Testis (tissue), 3 donors: ENCODE data around the gene BHLHA9. TPM values are rescaled to one million over a fixed set of nuclear protein-coding genes. Genes with fewer than 3 reads are reported as not detected.
"Not testable (repeated sequence)": the region's sequence is repeated elsewhere in the genome, so short reads cannot be mapped to it uniquely, and the experiment has no call there.

Experiments
- DNase-seq: peaks from one replicate; pipeline ENCODE4 v3.0.0-alpha.2; 2019
- H3K27ac ChIP-seq, 2 donors: fragments of 200-600 bp; sonication (generic); one replicate each; pipeline ENCODE4 v1.5.1; 2019
- H3K27me3 ChIP-seq: fragments of 200-600 bp; sonication (generic); one replicate; pipeline ENCODE4 v1.5.1; 2019
- H3K36me3 ChIP-seq: fragments of 200-600 bp; sonication (generic); one replicate; pipeline ENCODE4 v1.5.1; 2017; ENCODE audit warnings: low read depth; ENCODE audit errors: missing control alignments
- H3K4me1 ChIP-seq: fragments of 200-600 bp; sonication (generic); one replicate; pipeline ENCODE4 v1.5.1; 2019
- H3K4me3 ChIP-seq, 2 donors: fragments of 200-600 bp; sonication (generic); one replicate each; pipeline ENCODE4 v1.5.1; 2017 to 2019
- H3K9me3 ChIP-seq: fragments of 200-600 bp; sonication (generic); one replicate; pipeline ENCODE4 v1.5.1; 2017
- POLR2A ChIP-seq: fragments of 450-650 bp; IDR thresholded peaks from one replicate; pipeline ENCODE4 v1.6.1; 2017; ENCODE audit warnings: antibody characterized with exemption, mild to moderate bottlenecking, moderate library complexity
- WGBS, 2 donors: methylation state at CpG; one replicate each; pipeline ENCODE4 v1.1.5; 2018; 5-methylcytosine and 5-hydroxymethylcytosine counted together
- intact Hi-C: fragments of 100-400 bp; cut with DNase I; formaldehyde crosslinking; loops from one replicate; pipeline ENCODE4 v1.15.1; 2023; ENCODE audit warnings: low total_unique reads
- polyA plus RNA-seq: library from polyadenylated mRNA; stranded (reverse); fragments of 350-450 nt; fragmentation: Illumina TruSeq; extraction: RNeasy Lipid Tissue Mini Kit (QIAGEN cat#74804); gene quantifications from one replicate; pipeline ENCODE4 v1.2.3, GENCODE V29; 2014; ENCODE audit warnings: low read depth, low replicate concordance; ENCODE audit not compliant: insufficient read depth
- total RNA-seq, 2 donors: library from RNA; depleted of rRNA; stranded (reverse); fragments of >200 nt; gene quantifications; one replicate each; pipeline ENCODE4 v1.2.3, GENCODE V29; 2016
- TF ChIP-seq, protein P1 (sequence below), 3 experiments: fragments of 450-650 bp in 2 of 3; fragments of 200-600 bp in 1 of 3; sonication (generic) in 1 of 3; IDR thresholded peaks; one replicate each; pipeline ENCODE4 v1.5.1; 2016 to 2019; ENCODE audit warnings: antibody characterized with exemption in 3 of 3, mild to moderate bottlenecking in 2 of 3, moderate library complexity in 1 of 3

Gene BHLHA9
- total and polyA plus RNA-seq, 3 donors from 2014 or later: 0.56 to 0.79 TPM; not detected in 1

DNA sequence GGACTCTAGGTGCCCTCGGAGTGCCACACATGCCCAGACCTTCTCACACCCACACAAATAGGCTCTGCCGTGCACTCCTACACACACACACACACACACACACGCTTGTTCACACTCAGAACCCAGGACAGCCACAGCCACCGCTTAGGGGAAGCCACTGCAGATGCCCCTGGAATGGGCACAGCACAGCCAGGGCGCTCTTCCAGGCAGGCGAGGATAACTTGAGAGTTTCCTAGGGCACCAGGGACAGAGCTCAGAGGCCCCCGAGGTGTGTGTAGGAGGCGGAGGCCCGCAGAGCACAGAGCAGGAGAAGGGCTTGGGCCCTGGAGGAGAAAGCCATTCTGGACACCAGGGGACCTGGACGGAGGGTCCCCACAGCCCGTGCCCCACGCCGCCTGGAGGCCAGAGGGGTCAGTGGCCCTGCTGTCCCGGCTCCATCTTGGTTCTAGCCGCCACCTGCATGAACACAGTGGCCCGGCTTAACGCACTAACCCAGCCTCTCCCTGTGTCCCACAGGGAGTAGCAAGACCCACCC lies 30.2 kb downstream of the BHLHA9 start:
- intact Hi-C loops: no loop called here
- 82% methylated on average over 12 to 17 of the region's 17 CpGs for WGBS, 2 donors
- DNase-seq: no peak
- H3K27me3 ChIP-seq: no peaks in the 10 kb centered on the region
- H3K36me3 ChIP-seq: no peaks in the 10 kb centered on the region
- H3K27ac ChIP-seq: no peak overlapping the region
- H3K9me3 ChIP-seq: no peaks in the 10 kb centered on the region
- no peak overlapping the region for H3K4me3 ChIP-seq
- TF ChIP-seq, protein P1, sequence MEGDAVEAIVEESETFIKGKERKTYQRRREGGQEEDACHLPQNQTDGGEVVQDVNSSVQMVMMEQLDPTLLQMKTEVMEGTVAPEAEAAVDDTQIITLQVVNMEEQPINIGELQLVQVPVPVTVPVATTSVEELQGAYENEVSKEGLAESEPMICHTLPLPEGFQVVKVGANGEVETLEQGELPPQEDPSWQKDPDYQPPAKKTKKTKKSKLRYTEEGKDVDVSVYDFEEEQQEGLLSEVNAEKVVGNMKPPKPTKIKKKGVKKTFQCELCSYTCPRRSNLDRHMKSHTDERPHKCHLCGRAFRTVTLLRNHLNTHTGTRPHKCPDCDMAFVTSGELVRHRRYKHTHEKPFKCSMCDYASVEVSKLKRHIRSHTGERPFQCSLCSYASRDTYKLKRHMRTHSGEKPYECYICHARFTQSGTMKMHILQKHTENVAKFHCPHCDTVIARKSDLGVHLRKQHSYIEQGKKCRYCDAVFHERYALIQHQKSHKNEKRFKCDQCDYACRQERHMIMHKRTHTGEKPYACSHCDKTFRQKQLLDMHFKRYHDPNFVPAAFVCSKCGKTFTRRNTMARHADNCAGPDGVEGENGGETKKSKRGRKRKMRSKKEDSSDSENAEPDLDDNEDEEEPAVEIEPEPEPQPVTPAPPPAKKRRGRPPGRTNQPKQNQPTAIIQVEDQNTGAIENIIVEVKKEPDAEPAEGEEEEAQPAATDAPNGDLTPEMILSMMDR (IDR thresholded peaks at IDR 0.05): no peak
- no peak for TF ChIP-seq POLR2A
- H3K4me1 ChIP-seq: no peaks in the 10 kb centered on the region

- WGBS, 2 donors: 78 to 80% methylated on average over 12 to 14 of the region's 14 CpGs
- DNase-seq: no peak
- Histone ChIP-seq H3K9me3 (no peaks in the 10 kb centered on the region), H3K36me3 (no peaks in the 10 kb centered on the region), H3K27me3 (no peaks in the 10 kb centered on the region), H3K27ac (no peak overlapping the region), H3K4me1 (no peaks in the 10 kb centered on the region), H3K4me3 (no peak overlapping the region)
- intact Hi-C loops: no loop called here
- no peak for TF ChIP-seq POLR2A
- TF ChIP-seq, protein P1 (IDR thresholded peaks at IDR 0.05): no peak
Measured at GRCh38 chr17:1301546-1301945, 31.3 kb downstream of the BHLHA9 start.

GRCh38 chr17:1302761-1303160 lies 32.5 kb downstream of the BHLHA9 start:
- Histone ChIP-seq H3K27ac (no peak overlapping the region), H3K27me3 (no peaks in the 10 kb centered on the region), H3K4me3 (no peak overlapping the region), H3K4me1 (no peaks in the 10 kb centered on the region), H3K9me3 (no peaks in the 10 kb centered on the region), H3K36me3 (no peaks in the 10 kb centered on the region)
- TF ChIP-seq, protein P1 (IDR thresholded peaks at IDR 0.05): no peak
- no peak for TF ChIP-seq POLR2A
- intact Hi-C loops: no loop called here
- no peak for DNase-seq
- 85 to 92% methylated on average over 10 to 18 of the region's 18 CpGs for WGBS, 2 donors

- Histone ChIP-seq H3K27ac (no peak overlapping the region), H3K9me3 (no peaks in the 10 kb centered on the region), H3K36me3 (no peaks in the 10 kb centered on the region), H3K4me3 (no peak overlapping the region), H3K27me3 (no peaks in the 10 kb centered on the region), H3K4me1 (no peaks in the 10 kb centered on the region)
- no peak for TF ChIP-seq POLR2A
- TF ChIP-seq, protein P1 (IDR thresholded peaks at IDR 0.05): no peak
- WGBS, 2 donors: 83 to 85% methylated on average over 5 of the region's 5 CpGs
- intact Hi-C loops: no loop called here
- no peak for DNase-seq
Measured at GRCh38 chr17:1304522-1304921, 34.3 kb downstream of the BHLHA9 start.

- DNase-seq: no peak
- H3K9me3 ChIP-seq: no peaks in the 10 kb centered on the region
- no peak overlapping the region for H3K4me3 ChIP-seq
- H3K27me3 ChIP-seq: no peaks in the 10 kb centered on the region
- intact Hi-C loops: no loop called here
- H3K4me1 ChIP-seq: no peaks in the 10 kb centered on the region
- H3K36me3 ChIP-seq: no peaks in the 10 kb centered on the region
- TF ChIP-seq, protein P1 (IDR thresholded peaks at IDR 0.05): no peak
- TF ChIP-seq POLR2A: no peak
- 82 to 86% methylated on average over 14 to 19 of the region's 19 CpGs for WGBS, 2 donors
- no peak overlapping the region for H3K27ac ChIP-seq
Measured at GRCh38 chr17:1304962-1305563, 34.8 kb downstream of the BHLHA9 start.

DNA sequence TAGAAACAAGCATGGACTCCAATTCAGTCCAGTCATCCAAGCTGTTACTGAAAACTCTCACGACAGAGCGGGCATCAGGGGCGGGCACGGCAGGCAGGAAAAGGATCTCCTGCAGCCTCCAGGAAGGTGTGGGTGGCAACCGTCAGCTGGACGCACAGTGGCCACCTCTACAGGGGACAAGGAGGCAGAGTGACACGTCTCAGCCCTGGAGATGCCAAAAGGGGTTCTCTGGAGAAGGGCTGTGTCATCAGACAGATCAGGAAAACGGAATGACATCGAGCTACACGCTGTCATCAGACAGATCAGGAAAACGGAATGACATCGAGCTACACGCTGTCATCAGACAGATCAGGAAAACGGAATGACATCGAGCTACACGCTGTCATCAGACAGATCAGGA lies 37.6 kb downstream of the BHLHA9 start:
- H3K36me3 ChIP-seq, DNase-seq, H3K27me3 ChIP-seq, H3K27ac ChIP-seq, H3K9me3 ChIP-seq, intact Hi-C loops, H3K4me1 ChIP-seq, H3K4me3 ChIP-seq: not testable (repeated sequence)
- WGBS, 2 donors: 69 to 73% methylated on average over 12 to 13 of the region's 16 CpGs
